PC-9 (cell line): Measurements from ENCODE around the gene SDC1.

Experiments used
- EZH2 ChIP-seq: fragments of 200-600 bp; sonication (generic); IDR thresholded peaks from 2 replicates; pipeline ENCODE4 v1.8.0; 2017; ENCODE audit warnings: antibody characterized with exemption, low read depth
- TF ChIP-seq, protein P1 (sequence below): fragments of 200-600 bp; sonication (generic); conservative IDR thresholded peaks from 2 replicates; pipeline ENCODE4 v1.6.1; 2017; ENCODE audit warnings: mixed run types, antibody characterized with exemption, mild to moderate bottlenecking, moderate library complexity

DNA sequence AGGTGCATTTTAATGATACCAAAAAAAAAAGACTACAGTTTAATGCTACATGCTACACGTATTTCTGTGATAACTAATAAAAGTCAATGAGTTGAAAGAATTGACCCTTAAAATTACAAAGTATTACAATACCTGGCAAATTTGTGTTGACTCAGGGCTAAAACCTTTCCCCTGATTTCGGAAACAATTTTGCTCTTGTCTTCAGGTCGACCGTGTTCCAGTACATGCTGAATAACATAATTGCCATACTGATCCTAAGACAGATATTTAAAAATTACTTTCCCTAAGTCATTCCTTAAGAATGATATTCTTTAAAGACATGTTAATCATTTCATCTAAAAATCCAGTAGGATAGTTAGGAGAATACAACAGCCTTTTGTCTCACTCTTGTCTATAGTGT lies 29.8 kb upstream of the SDC1 start:
- TF ChIP-seq, protein P1, sequence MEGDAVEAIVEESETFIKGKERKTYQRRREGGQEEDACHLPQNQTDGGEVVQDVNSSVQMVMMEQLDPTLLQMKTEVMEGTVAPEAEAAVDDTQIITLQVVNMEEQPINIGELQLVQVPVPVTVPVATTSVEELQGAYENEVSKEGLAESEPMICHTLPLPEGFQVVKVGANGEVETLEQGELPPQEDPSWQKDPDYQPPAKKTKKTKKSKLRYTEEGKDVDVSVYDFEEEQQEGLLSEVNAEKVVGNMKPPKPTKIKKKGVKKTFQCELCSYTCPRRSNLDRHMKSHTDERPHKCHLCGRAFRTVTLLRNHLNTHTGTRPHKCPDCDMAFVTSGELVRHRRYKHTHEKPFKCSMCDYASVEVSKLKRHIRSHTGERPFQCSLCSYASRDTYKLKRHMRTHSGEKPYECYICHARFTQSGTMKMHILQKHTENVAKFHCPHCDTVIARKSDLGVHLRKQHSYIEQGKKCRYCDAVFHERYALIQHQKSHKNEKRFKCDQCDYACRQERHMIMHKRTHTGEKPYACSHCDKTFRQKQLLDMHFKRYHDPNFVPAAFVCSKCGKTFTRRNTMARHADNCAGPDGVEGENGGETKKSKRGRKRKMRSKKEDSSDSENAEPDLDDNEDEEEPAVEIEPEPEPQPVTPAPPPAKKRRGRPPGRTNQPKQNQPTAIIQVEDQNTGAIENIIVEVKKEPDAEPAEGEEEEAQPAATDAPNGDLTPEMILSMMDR, result no peak
- TF ChIP-seq EZH2, result no peak
